Measurements from ENCODE around the gene WNT2B. TPM values are rescaled to one million over a fixed set of nuclear protein-coding genes. Genes with fewer than 3 reads are reported as not detected.

The WNT2B gene
- total RNA-seq, 1 experiment from 2014 or later, result 0.68 TPM

DNA sequence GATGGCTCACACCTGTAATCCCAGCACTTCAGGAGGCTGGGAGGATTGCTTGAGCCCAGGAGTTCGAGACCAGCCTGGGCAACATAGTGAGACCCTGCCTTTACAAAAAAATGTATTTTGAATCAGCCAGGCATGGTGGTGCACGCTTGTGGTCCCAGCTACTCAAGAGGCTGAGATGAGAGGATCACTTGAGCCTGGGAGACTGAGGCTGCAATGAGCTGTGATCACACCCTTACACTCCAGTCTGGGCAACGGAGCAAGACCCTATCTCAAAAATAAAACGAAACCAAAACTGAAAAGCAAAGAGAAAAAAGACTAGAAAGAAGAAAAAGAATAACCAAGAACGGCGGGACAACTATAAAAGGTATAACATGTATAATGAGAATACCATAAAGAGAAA is 15.4 kb upstream of the WNT2B start:
- Histone ChIP-seq H3K9me3 (ENCODE audit: control insufficient read depth, low read depth, low read length) (no peaks in the 10 kb centered on the region), H3K18ac (ENCODE audit: insufficient read length, low read depth, low read length) (no peak overlapping the region), H3K23me2 (ENCODE audit: insufficient read length, low read depth, low read length, poor library complexity, severe bottlenecking) (no peaks in the 10 kb centered on the region), H3K27me3 (ENCODE audit: insufficient read depth, low read length) (peaks cover 3% of the 10 kb centered on the region; the same call in 1 of the 2 replicates), H3K27ac (ENCODE audit: insufficient read length, low read depth, low read length) (no peak overlapping the region), H2BK12ac (ENCODE audit: insufficient read length, low read depth, low read length) (no peak overlapping the region), H2BK120ac (ENCODE audit: low read depth, low read length, poor library complexity, severe bottlenecking) (no peak overlapping the region), H3K4me1 (ENCODE audit: insufficient read depth, low read length) (no peaks in the 10 kb centered on the region), H4K8ac (replicated peaks; ENCODE audit: insufficient read length, low read depth, low read length) (no peak overlapping the region), H3K23ac (ENCODE audit: insufficient read length, low read depth, low read length) (no peak overlapping the region), H3K9ac (ENCODE audit: extremely low read depth, insufficient read length, low read length) (no peak overlapping the region), H3K56ac (ENCODE audit: insufficient read length, low read depth, low read length) (no peak overlapping the region), H3K4me2 (ENCODE audit: insufficient read depth, insufficient read length, low read length) (no peak overlapping the region), H3K79me2 (ENCODE audit: insufficient read depth, low read length) (no peaks in the 10 kb centered on the region), H3K79me1 (ENCODE audit: insufficient read depth, low read depth, low read length, poor library complexity, severe bottlenecking) (no peaks in the 10 kb centered on the region), H3K4ac (ENCODE audit: low read depth, low read length) (no peak overlapping the region), H2BK15ac (ENCODE audit: low read depth, low read length) (no peak overlapping the region), H4K91ac (ENCODE audit: insufficient read length, low read depth, low read length) (no peak overlapping the region), H2BK5ac (ENCODE audit: insufficient read length, low read length) (no peak overlapping the region), H2AK5ac (ENCODE audit: insufficient read length, low read length) (no peak overlapping the region), H4K5ac (ENCODE audit: insufficient read length, low read depth, low read length) (no peak overlapping the region), H2BK20ac (ENCODE audit: low read depth, low read length, poor library complexity, severe bottlenecking) (no peak overlapping the region), H3T11ph (ENCODE audit: low read length) (no peak overlapping the region), H2AFZ (ENCODE audit: low read length) (no peak overlapping the region), H3K14ac (ENCODE audit: insufficient read depth, low read length) (no peak overlapping the region), H4K20me1 (ENCODE audit: control insufficient read depth, insufficient read depth, insufficient read length) (no peaks in the 10 kb centered on the region)
- DNase-seq, result no peak
- H3K9me3 Mint-ChIP-seq, result no peaks in the 10 kb centered on the region
- no peaks in the 10 kb centered on the region for H3K36me3 Mint-ChIP-seq (ENCODE audit: insufficient read depth in 1 of 3, low read depth in 3 of 3)
- H3K4me3 Mint-ChIP-seq, result no peak overlapping the region
- H3K4me1 Mint-ChIP-seq, result peaks cover 0 to 3% of the 10 kb centered on the region in 2 experiments; a peak in 1 of 4 replicates
- no peak overlapping the region for H3K27ac Mint-ChIP-seq
- TF ChIP-seq, protein P1, sequence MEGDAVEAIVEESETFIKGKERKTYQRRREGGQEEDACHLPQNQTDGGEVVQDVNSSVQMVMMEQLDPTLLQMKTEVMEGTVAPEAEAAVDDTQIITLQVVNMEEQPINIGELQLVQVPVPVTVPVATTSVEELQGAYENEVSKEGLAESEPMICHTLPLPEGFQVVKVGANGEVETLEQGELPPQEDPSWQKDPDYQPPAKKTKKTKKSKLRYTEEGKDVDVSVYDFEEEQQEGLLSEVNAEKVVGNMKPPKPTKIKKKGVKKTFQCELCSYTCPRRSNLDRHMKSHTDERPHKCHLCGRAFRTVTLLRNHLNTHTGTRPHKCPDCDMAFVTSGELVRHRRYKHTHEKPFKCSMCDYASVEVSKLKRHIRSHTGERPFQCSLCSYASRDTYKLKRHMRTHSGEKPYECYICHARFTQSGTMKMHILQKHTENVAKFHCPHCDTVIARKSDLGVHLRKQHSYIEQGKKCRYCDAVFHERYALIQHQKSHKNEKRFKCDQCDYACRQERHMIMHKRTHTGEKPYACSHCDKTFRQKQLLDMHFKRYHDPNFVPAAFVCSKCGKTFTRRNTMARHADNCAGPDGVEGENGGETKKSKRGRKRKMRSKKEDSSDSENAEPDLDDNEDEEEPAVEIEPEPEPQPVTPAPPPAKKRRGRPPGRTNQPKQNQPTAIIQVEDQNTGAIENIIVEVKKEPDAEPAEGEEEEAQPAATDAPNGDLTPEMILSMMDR (conservative IDR thresholded peaks at IDR 0.05), result no peak
- H3K27me3 Mint-ChIP-seq (ENCODE audit: low read depth), result peaks cover 52% of the 10 kb centered on the region
- no CpG with 5 or more reads among the region's 6 CpGs for WGBS (ENCODE audit: extremely low coverage, insufficient read length, low lambda C conversion rate)
